OCI-LY1 (cell line): Measurements from ENCODE around the gene INHBC.

Source experiments
- H2AFZ ChIP-seq: fragments of 200-600 bp; sonication (generic), shearing (Covaris generic); 2 replicates; pipeline ENCODE4 v1.6.0; 2014; ENCODE audit warnings: antibody characterized with exemption, mild to moderate bottlenecking, low read length
- H3F3A ChIP-seq: fragments of 200-600 bp; sonication (generic), shearing (Covaris generic); 2 replicates; pipeline ENCODE4 v1.6.0; 2014; ENCODE audit warnings: mild to moderate bottlenecking, antibody characterized with exemption, low read length, moderate library complexity; ENCODE audit not compliant: insufficient read depth
- H3K27ac ChIP-seq: fragments of 200-600 bp; sonication (generic); 2 replicates; pipeline ENCODE4 v1.5.1; 2014; ENCODE audit warnings: low read length, mixed run types, mild to moderate bottlenecking, low read depth; ENCODE audit not compliant: poor library complexity, severe bottlenecking
- H3K27me3 ChIP-seq: fragments of 200-600 bp; sonication (generic); 2 replicates; pipeline ENCODE4 v1.6.0; 2014; ENCODE audit warnings: antibody characterized with exemption, mild to moderate bottlenecking, low read length, moderate library complexity; ENCODE audit not compliant: insufficient read depth
- H3K36me3 ChIP-seq: fragments of 200-600 bp; sonication (generic); 2 replicates; pipeline ENCODE4 v1.6.1; 2014; ENCODE audit warnings: mild to moderate bottlenecking, antibody characterized with exemption, low read length, moderate library complexity, mixed read lengths; ENCODE audit not compliant: insufficient read depth
- H3K4me1 ChIP-seq: fragments of 200-600 bp; sonication (generic); 2 replicates; pipeline ENCODE4 v1.5.1; 2014; ENCODE audit warnings: mild to moderate bottlenecking, low read length, moderate library complexity; ENCODE audit not compliant: insufficient read depth, severe bottlenecking
- H3K4me2 ChIP-seq: fragments of 200-600 bp; sonication (generic), shearing (Covaris generic); 2 replicates; pipeline ENCODE4 v1.6.1; 2014; ENCODE audit warnings: low read length
- H3K4me3 ChIP-seq: fragments of 200-600 bp; sonication (generic); 2 replicates; pipeline ENCODE4 v1.5.1; 2014; ENCODE audit warnings: low read length, low read depth, mild to moderate bottlenecking, mixed read lengths; ENCODE audit not compliant: poor library complexity, severe bottlenecking
- H3K79me2 ChIP-seq: fragments of 200-600 bp; shearing (Covaris generic); 2 replicates; pipeline ENCODE4 v1.6.1; 2016; ENCODE audit warnings: mixed run types, low read length, mixed read lengths; ENCODE audit not compliant: insufficient read depth
- H3K9ac ChIP-seq: fragments of 200-600 bp; sonication (generic), shearing (Covaris generic); 2 replicates; pipeline ENCODE4 v1.6.1; 2014; ENCODE audit warnings: mild to moderate bottlenecking, low read length, mixed read lengths
- H3K9me2 ChIP-seq: fragments of 200-600 bp; sonication (generic), shearing (Covaris generic); 2 replicates; pipeline ENCODE4 v1.6.1; 2014; ENCODE audit warnings: low read depth, mild to moderate bottlenecking, low read length, mixed read lengths
- H3K9me3 ChIP-seq: fragments of 200-600 bp; shearing (Covaris generic); 2 replicates; pipeline ENCODE4 v1.6.1; 2014; ENCODE audit warnings: low read length, mixed read lengths
- H4K20me1 ChIP-seq: fragments of 200-600 bp; sonication (generic), shearing (Covaris generic); 2 replicates; pipeline ENCODE4 v1.6.0; 2016; ENCODE audit warnings: mild to moderate bottlenecking, low read length; ENCODE audit not compliant: insufficient read depth
- EZH2 ChIP-seq: fragments of 200-600 bp; sonication (generic), shearing (Covaris generic); IDR thresholded peaks from 2 replicates; pipeline ENCODE4 v1.8.0; 2017; ENCODE audit warnings: borderline replicate concordance, mixed run types, mild to moderate bottlenecking, antibody characterized with exemption, low read length, moderate library complexity, mixed read lengths
- TF ChIP-seq, protein P1 (sequence below): fragments of 200-600 bp; sonication (generic), shearing (Covaris generic); IDR thresholded peaks from 2 replicates; pipeline ENCODE4 v1.5.1; 2017; ENCODE audit warnings: mild to moderate bottlenecking, antibody characterized with exemption, low read length, moderate library complexity, mixed read lengths

Gene INHBC

GRCh38 chr12:57388425-57388824, 46.2 kb upstream of the INHBC start:
- Histone ChIP-seq H3K79me2 (no peaks in the 10 kb centered on the region), H3K27ac (no peak overlapping the region), H3K4me2 (no peak overlapping the region), H3K36me3 (peaks cover 20% of the 10 kb centered on the region), H3F3A (no peaks in the 10 kb centered on the region), H4K20me1 (no peaks in the 10 kb centered on the region), H3K4me1 (no peaks in the 10 kb centered on the region), H3K9me2 (no peaks in the 10 kb centered on the region), H3K9me3 (no peaks in the 10 kb centered on the region), H3K9ac (no peak overlapping the region), H2AFZ (no peak overlapping the region), H3K27me3 (no peaks in the 10 kb centered on the region), H3K4me3 (no peak overlapping the region)
- TF ChIP-seq, protein P1, sequence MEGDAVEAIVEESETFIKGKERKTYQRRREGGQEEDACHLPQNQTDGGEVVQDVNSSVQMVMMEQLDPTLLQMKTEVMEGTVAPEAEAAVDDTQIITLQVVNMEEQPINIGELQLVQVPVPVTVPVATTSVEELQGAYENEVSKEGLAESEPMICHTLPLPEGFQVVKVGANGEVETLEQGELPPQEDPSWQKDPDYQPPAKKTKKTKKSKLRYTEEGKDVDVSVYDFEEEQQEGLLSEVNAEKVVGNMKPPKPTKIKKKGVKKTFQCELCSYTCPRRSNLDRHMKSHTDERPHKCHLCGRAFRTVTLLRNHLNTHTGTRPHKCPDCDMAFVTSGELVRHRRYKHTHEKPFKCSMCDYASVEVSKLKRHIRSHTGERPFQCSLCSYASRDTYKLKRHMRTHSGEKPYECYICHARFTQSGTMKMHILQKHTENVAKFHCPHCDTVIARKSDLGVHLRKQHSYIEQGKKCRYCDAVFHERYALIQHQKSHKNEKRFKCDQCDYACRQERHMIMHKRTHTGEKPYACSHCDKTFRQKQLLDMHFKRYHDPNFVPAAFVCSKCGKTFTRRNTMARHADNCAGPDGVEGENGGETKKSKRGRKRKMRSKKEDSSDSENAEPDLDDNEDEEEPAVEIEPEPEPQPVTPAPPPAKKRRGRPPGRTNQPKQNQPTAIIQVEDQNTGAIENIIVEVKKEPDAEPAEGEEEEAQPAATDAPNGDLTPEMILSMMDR: no peak
- TF ChIP-seq EZH2: no peak

DNA sequence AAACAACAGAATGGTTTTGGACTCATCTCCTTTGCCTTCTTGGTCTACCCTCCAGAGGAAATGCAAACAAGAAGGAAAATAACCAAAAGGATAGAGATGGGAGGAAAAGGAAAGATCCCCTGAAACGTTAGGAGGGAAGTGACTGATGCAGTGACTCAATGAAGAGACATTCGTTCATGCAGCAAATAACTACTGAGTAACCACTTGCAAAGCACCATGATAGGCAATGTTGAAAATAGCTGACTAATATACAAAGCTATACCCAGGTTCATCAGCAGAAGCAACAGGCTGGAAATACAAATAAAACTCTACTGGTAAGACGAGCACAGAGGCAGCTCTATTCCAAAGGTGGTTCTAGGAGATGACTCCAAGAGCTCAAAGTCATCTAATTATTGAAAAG, 45.6 kb upstream of the INHBC start:
- Histone ChIP-seq H3K4me3 (no peak overlapping the region), H3K4me1 (no peaks in the 10 kb centered on the region), H3K9me2 (no peaks in the 10 kb centered on the region), H3K27me3 (no peaks in the 10 kb centered on the region), H3K4me2 (no peak overlapping the region), H2AFZ (no peak overlapping the region), H4K20me1 (no peaks in the 10 kb centered on the region), H3F3A (no peaks in the 10 kb centered on the region), H3K9ac (no peak overlapping the region), H3K36me3 (peaks cover 26% of the 10 kb centered on the region), H3K79me2 (no peaks in the 10 kb centered on the region), H3K27ac (no peak overlapping the region), H3K9me3 (no peaks in the 10 kb centered on the region)
- TF ChIP-seq EZH2: no peak
- TF ChIP-seq, protein P1: no peak

GRCh38 chr12:57390174-57390573, 44.4 kb upstream of the INHBC start:
- Histone ChIP-seq H3F3A (no peaks in the 10 kb centered on the region), H3K36me3 (peaks cover 34% of the 10 kb centered on the region), H3K9ac (no peak overlapping the region), H3K79me2 (no peaks in the 10 kb centered on the region), H3K9me3 (no peaks in the 10 kb centered on the region), H4K20me1 (no peaks in the 10 kb centered on the region), H2AFZ (no peak overlapping the region), H3K4me2 (no peak overlapping the region), H3K4me3 (no peak overlapping the region), H3K27ac (no peak overlapping the region), H3K9me2 (no peaks in the 10 kb centered on the region), H3K4me1 (no peaks in the 10 kb centered on the region), H3K27me3 (no peaks in the 10 kb centered on the region)
- TF ChIP-seq, protein P1: no peak
- no peak for TF ChIP-seq EZH2
